DND-41 (cell line): ENCODE results near the gene TPCN1.

Experiments
- ATAC-seq: fragments of 200-7000 bp; cut with Tn5 transposase; 3 replicates; pipeline ENCODE4 v1.9.1; 2021; ENCODE audit warnings: low read depth; ENCODE audit not compliant: insufficient read depth
- DNase-seq: peaks from one replicate; pipeline ENCODE4 v3.0.0-alpha.2; 2020
- H2AFZ ChIP-seq: 2 replicates; pipeline ENCODE4 v1.6.0; 2012; ENCODE audit warnings: low read depth, low read length
- H3K27ac ChIP-seq: 2 replicates; pipeline ENCODE4 v1.5.1; 2012; ENCODE audit warnings: low read length, inconsistent platforms
- H3K27me3 ChIP-seq: fragments of 200-600 bp; sonication (generic); 2 replicates; pipeline ENCODE4 v1.6.0; 2012; ENCODE audit warnings: low read length, mild to moderate bottlenecking, inconsistent platforms; ENCODE audit not compliant: insufficient read depth, poor library complexity
- H3K36me3 ChIP-seq: 2 replicates; pipeline ENCODE4 v1.5.1; 2012; ENCODE audit warnings: low read length, inconsistent platforms; ENCODE audit not compliant: insufficient read depth
- H3K4me1 ChIP-seq: 2 replicates; pipeline ENCODE4 v1.5.1; 2012; ENCODE audit warnings: mild to moderate bottlenecking, low read length; ENCODE audit not compliant: insufficient read depth
- H3K4me2 ChIP-seq: 2 replicates; pipeline ENCODE4 v1.6.0; 2012; ENCODE audit warnings: mild to moderate bottlenecking, moderate library complexity, low read length, inconsistent platforms; ENCODE audit not compliant: insufficient read depth
- H3K4me3 ChIP-seq, 2 experiments: fragments of 200-600 bp in 1 of 2; shearing (Covaris generic) in 1 of 2; 2 replicates each; pipeline ENCODE4 v1.5.1; 2012 to 2016; ENCODE audit warnings: inconsistent platforms in 2 of 2, low read length in 2 of 2, mild to moderate bottlenecking in 2 of 2, low read depth in 1 of 2, moderate library complexity in 1 of 2
- H3K79me2 ChIP-seq: 2 replicates; pipeline ENCODE4 v1.6.0; 2012; ENCODE audit warnings: low read length, inconsistent platforms; ENCODE audit not compliant: insufficient read depth
- H3K9ac ChIP-seq: 2 replicates; pipeline ENCODE4 v1.6.0; 2012; ENCODE audit warnings: low read depth, mild to moderate bottlenecking, inconsistent platforms, low read length, moderate library complexity
- H3K9me3 ChIP-seq: 2 replicates; pipeline ENCODE4 v1.5.1; 2012; ENCODE audit warnings: low read length, moderate library complexity, mild to moderate bottlenecking, inconsistent platforms; ENCODE audit not compliant: insufficient read depth, severe bottlenecking
- H4K20me1 ChIP-seq: 2 replicates; pipeline ENCODE4 v1.6.0; 2012; ENCODE audit warnings: low read length; ENCODE audit not compliant: insufficient read depth
- EZH2 ChIP-seq: IDR thresholded peaks from 3 replicates; pipeline ENCODE4 v1.6.1; 2012; ENCODE audit warnings: borderline replicate concordance, low read depth, mild to moderate bottlenecking, moderate library complexity, low read length, inconsistent platforms; ENCODE audit not compliant: severe bottlenecking
- TF ChIP-seq, protein P1 (sequence below): IDR thresholded peaks from 2 replicates; pipeline ENCODE4 v1.5.1; 2012; ENCODE audit warnings: borderline replicate concordance, low read length, moderate library complexity, mild to moderate bottlenecking; ENCODE audit not compliant: poor library complexity, severe bottlenecking; ENCODE audit errors: extremely low read depth

TPCN1 gene

DNA sequence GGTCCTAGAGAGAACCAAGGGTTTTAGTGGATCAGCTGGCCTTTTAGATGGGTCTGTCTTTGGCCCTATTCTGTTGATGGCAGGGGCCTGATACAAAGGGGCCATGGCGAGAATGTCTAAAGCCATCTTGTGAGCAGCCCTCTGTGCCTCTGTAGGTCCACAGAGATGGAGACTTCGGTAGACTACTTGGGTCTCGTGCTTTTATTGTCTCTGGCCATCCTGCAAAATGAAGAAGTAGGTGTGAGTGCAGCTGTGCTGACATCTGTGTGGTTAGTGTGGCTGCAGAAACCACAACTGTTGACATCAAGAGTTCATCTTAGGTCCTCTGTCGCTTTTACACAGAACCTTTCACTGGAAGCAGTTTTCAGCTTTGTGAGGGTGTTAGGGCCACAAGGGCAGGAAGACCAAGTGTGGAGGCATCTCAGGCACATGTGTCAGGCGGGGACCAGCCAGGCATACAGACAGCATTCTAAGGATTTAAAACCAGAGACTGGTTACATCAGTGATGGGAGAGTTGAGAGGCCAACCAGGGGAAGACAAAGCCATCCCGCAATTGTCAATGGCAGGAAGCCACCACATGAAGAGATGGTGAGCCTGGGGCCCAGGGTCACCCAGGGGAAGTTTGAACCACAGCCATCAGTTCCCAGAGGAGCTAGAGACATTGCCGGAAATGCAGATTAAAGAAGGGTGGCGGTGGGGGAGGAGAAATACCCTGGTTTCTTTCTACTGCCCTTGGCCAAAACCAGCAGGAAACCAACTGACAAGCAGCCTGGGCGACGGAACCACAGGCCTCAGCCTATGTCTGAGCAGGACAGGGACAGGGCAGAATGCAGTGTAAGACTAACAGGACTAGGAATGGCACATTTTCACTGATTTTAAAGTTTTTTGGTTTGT lies 13.0 kb upstream of the TPCN1 start:
- no peaks in the 10 kb centered on the region for H4K20me1 ChIP-seq
- peak overlapping the region in 1 of 2 experiments; percentile 50; a peak in 2 of 4 replicates for H3K4me3 ChIP-seq
- H3K27ac ChIP-seq = peak overlapping the region; percentile 96
- H3K79me2 ChIP-seq = peaks cover 12% of the 10 kb centered on the region; the same call in 1 of the 2 replicates
- no peaks in the 10 kb centered on the region; the same call in 1 of the 2 replicates for H3K36me3 ChIP-seq
- H2AFZ ChIP-seq = no peak overlapping the region
- peaks cover 60% of the 10 kb centered on the region for H3K4me1 ChIP-seq
- peak overlapping the region; percentile 65 for H3K4me2 ChIP-seq
- TF ChIP-seq, protein P1, sequence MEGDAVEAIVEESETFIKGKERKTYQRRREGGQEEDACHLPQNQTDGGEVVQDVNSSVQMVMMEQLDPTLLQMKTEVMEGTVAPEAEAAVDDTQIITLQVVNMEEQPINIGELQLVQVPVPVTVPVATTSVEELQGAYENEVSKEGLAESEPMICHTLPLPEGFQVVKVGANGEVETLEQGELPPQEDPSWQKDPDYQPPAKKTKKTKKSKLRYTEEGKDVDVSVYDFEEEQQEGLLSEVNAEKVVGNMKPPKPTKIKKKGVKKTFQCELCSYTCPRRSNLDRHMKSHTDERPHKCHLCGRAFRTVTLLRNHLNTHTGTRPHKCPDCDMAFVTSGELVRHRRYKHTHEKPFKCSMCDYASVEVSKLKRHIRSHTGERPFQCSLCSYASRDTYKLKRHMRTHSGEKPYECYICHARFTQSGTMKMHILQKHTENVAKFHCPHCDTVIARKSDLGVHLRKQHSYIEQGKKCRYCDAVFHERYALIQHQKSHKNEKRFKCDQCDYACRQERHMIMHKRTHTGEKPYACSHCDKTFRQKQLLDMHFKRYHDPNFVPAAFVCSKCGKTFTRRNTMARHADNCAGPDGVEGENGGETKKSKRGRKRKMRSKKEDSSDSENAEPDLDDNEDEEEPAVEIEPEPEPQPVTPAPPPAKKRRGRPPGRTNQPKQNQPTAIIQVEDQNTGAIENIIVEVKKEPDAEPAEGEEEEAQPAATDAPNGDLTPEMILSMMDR = no peak
- no peak for TF ChIP-seq EZH2
- H3K9me3 ChIP-seq = no peaks in the 10 kb centered on the region
- DNase-seq (peak; percentile 94), ATAC-seq (peak; percentile 76)
- no peaks in the 10 kb centered on the region for H3K27me3 ChIP-seq
- H3K9ac ChIP-seq = peak overlapping the region; percentile 59

DNA sequence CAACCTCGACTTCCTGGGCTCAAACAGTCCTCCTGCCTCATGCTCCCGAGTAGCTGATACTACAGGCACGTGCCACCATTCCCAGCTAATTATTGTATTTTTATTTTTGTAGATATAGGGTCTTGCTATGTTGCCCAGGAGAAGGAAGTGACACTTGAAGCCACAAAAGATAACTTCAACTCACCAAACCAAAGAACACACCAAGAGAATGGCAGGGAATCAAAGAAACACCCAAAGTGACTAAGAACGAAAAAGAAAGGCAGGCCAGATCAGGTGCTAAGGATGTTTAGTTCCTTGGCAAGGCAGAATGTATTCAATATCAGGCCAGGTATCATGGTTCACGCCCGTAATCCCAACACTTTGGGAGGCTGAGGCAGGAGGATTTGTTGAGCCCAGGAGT lies 10.1 kb upstream of the TPCN1 start:
- Histone ChIP-seq H2AFZ (no peak overlapping the region), H3K4me1 (peaks cover 66% of the 10 kb centered on the region)

DNA sequence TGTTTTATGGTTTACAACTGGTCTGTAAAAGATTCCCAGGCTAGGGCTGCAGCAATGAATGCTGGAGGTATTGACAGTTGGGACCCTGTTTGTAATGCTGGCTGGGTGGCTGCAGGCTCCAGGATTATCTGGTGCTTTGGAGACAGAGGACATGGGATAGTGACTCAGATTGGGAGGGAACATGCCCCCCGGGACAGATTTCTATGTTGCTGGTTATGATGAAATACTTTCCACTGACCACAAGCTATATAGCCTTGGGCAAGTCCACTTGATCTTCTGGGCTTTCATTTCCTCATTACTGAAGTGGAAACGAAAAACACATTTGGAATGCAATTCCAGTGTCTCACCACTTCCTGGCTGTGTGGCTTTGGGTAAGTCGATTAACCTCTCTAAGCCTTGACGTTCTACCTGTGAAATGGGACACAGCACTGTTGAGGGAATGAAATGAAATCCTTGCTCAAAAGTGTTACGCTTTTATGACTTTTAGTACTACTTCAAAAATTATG lies 6.3 kb upstream of the TPCN1 start:
- Histone ChIP-seq H3K4me2 (no peak overlapping the region), H3K9me3 (no peaks in the 10 kb centered on the region), H4K20me1 (no peaks in the 10 kb centered on the region), H3K9ac (no peak overlapping the region), H3K4me3 (no peak overlapping the region), H3K27ac (peak overlapping the region; percentile 39; the same call in 1 of the 2 replicates), H3K4me1 (peaks cover 48% of the 10 kb centered on the region), H3K79me2 (peaks cover 13% of the 10 kb centered on the region; the same call in 1 of the 2 replicates), H3K36me3 (no peaks in the 10 kb centered on the region; the same call in 1 of the 2 replicates), H2AFZ (no peak overlapping the region), H3K27me3 (no peaks in the 10 kb centered on the region)
- no peak for DNase-seq
- ATAC-seq = peak; percentile 60
- TF ChIP-seq, protein P1 = no peak
- no peak for TF ChIP-seq EZH2

More for the DNA sequence above, 10.1 kb upstream of the TPCN1 start:
- no peak for ATAC-seq
- H3K27me3 ChIP-seq = no peaks in the 10 kb centered on the region
- no peak overlapping the region for H3K9ac ChIP-seq
- no peak overlapping the region for H3K4me3 ChIP-seq
- peak overlapping the region; percentile 44; the same call in 1 of the 2 replicates for H3K27ac ChIP-seq
- no peaks in the 10 kb centered on the region; the same call in 1 of the 2 replicates for H3K36me3 ChIP-seq
- TF ChIP-seq EZH2 = no peak
- TF ChIP-seq, protein P1 = no peak
- peaks cover 12% of the 10 kb centered on the region; the same call in 1 of the 2 replicates for H3K79me2 ChIP-seq
- H3K4me2 ChIP-seq = no peak overlapping the region
- H4K20me1 ChIP-seq = no peaks in the 10 kb centered on the region
- DNase-seq = no peak
- no peaks in the 10 kb centered on the region for H3K9me3 ChIP-seq
